AG09309 (cell line): ENCODE results near the gene ACAP3.

Experiments used
- DNase-seq: peaks from one replicate; pipeline ENCODE4 v3.0.0-alpha.2; 2010; ENCODE audit warnings: low read depth
- H3K4me3 ChIP-seq: 2 replicates; pipeline ENCODE4 v1.5.1; 2011; ENCODE audit warnings: mild to moderate bottlenecking, low read depth, low read length, moderate library complexity; ENCODE audit not compliant: control insufficient read depth
- CTCF ChIP-seq: IDR thresholded peaks from 2 replicates; pipeline ENCODE4 v1.5.1; 2011; ENCODE audit warnings: mild to moderate bottlenecking, low read depth, low read length, inconsistent platforms; ENCODE audit not compliant: insufficient read depth, control insufficient read depth; ENCODE audit errors: missing control alignments

The ACAP3 gene

GRCh38 chr1:1287288-1288110, 20.2 kb downstream of the ACAP3 start:
- TF ChIP-seq CTCF, result no peak
- no peak overlapping the region for H3K4me3 ChIP-seq
- no peak for DNase-seq

GRCh38 chr1:1286313-1287261, 21.1 kb downstream of the ACAP3 start:
- DNase-seq, result no peak

GRCh38 chr1:1285611-1286311, 22.0 kb downstream of the ACAP3 start:
- no peak for TF ChIP-seq CTCF
- no peak for DNase-seq
- H3K4me3 ChIP-seq, result no peak overlapping the region

More at GRCh38 chr1:1286313-1287261, 21.1 kb downstream of the ACAP3 start:
- no peak for TF ChIP-seq CTCF
- no peak overlapping the region for H3K4me3 ChIP-seq

- DNase-seq, result no peak
- no peak for TF ChIP-seq CTCF
- H3K4me3 ChIP-seq, result no peak overlapping the region
Observed at GRCh38 chr1:1285102-1285571, 22.6 kb downstream of the ACAP3 start.

GRCh38 chr1:1284221-1285101, 23.3 kb downstream of the ACAP3 start:
- no peak for TF ChIP-seq CTCF
- H3K4me3 ChIP-seq, result no peak overlapping the region
- no peak for DNase-seq
